Measurements from ENCODE around the gene SHC2. TPM values are rescaled to one million over a fixed set of nuclear protein-coding genes. Genes with fewer than 3 reads are reported as not detected.

SHC2 gene
- total and polyA plus RNA-seq, 2 of the 8 experiments (the other 6 are each of a cell fraction or from before 2014, with no cell fraction given) = 4.4 to 7.3 TPM

- CTCF ChIA-PET (ENCODE audit: partially characterized antibody) = interaction anchor here (1.3 to 2.0 kb wide), 3 partner anchors 55 to 71 kb away, joined by 4 to 6 read pairs (median 4); no protein-coding TSS in a partner anchor
- H4K91ac ChIP-seq (replicated peaks; ENCODE audit: insufficient read length, low read length) = no peak overlapping the region
- no peak overlapping the region for H3K4me3 ChIP-seq (ENCODE audit: extremely low read depth in 1 of 4, insufficient read depth in 2 of 4, low read depth in 3 of 4, low read length in 4 of 4)
- FAIRE-seq = no peak
- H4K20me1 ChIP-seq (replicated peaks in 1 of 2; ENCODE audit: control insufficient read depth in 1 of 2, insufficient read depth in 2 of 2, low read length in 2 of 2) = no peaks in the 10 kb centered on the region
- no peaks in the 10 kb centered on the region for H3K79me1 ChIP-seq (ENCODE audit: low read depth, low read length)
- H2AFZ ChIP-seq (ENCODE audit: low read length) = no peak overlapping the region
- no peak overlapping the region for H4K8ac ChIP-seq (ENCODE audit: extremely low read depth, insufficient read depth, low read length)
- no peak overlapping the region for H2BK120ac ChIP-seq (replicated peaks; ENCODE audit: low read depth, low read length)
- DNase-seq (ENCODE audit: low read depth in 1 of 2, low spot score in 2 of 2) = no peak
- no peak overlapping the region for H3K14ac ChIP-seq (ENCODE audit: insufficient read length)
- no peak overlapping the region for H4K5ac ChIP-seq (ENCODE audit: insufficient read length, low read depth, low read length)
- WGBS, 2 experiments (ENCODE audit: extremely low coverage in 1 of 2, insufficient coverage in 1 of 2, insufficient read length in 1 of 2, insufficient replicate concordance in 2 of 2, low coverage in 1 of 2, low lambda C conversion rate in 2 of 2, missing lambda C conversion rate in 1 of 2) = 94% methylated on average over 39 of the region's 39 CpGs; no CpG with 5 or more reads in 1 of the 2 experiments
- no peak overlapping the region for H3K4me2 ChIP-seq (ENCODE audit: insufficient read depth in 1 of 2, low read depth in 2 of 2, low read length in 2 of 2)
- no peak overlapping the region for H2BK12ac ChIP-seq (ENCODE audit: low read depth, low read length)
- no peak overlapping the region for H3K9ac ChIP-seq (replicated peaks in 1 of 4; ENCODE audit: extremely low read depth in 1 of 4, low read depth in 3 of 4, low read length in 3 of 4)
- POLR2A ChIA-PET (ENCODE audit: partially characterized antibody) = interaction anchor here (0.7 to 1.2 kb wide), 2 partner anchors 10 to 118 kb away, joined by 4 read pairs; partner anchors contain the start of gene BSG
- no peak overlapping the region for H3K56ac ChIP-seq (replicated peaks; ENCODE audit: insufficient read length, low read depth, low read length)
- peaks cover 0 to 12% (median 7%) of the 10 kb centered on the region in 4 experiments; a peak in 6 of 7 replicates for H3K27me3 ChIP-seq (replicated peaks in 1 of 4; ENCODE audit: control insufficient read depth in 3 of 4, extremely low read depth in 1 of 4, insufficient read depth in 3 of 4, low read length in 3 of 4)
- no peak overlapping the region for H3K4ac ChIP-seq (replicated peaks; ENCODE audit: insufficient read length, low read depth, low read length)
- no peak overlapping the region for H2BK20ac ChIP-seq (ENCODE audit: low read length)
- no peak overlapping the region for H3K18ac ChIP-seq (ENCODE audit: extremely low read depth, low read length)
- H3K23me2 ChIP-seq (ENCODE audit: low read depth, low read length) = no peaks in the 10 kb centered on the region; the same call in 1 of the 2 replicates
- no peaks in the 10 kb centered on the region for H3K36me3 ChIP-seq (ENCODE audit: control insufficient read depth in 2 of 4, insufficient read depth in 4 of 4, low read length in 3 of 4)
- peaks cover 12 to 15% of the 10 kb centered on the region in 2 experiments; a peak in 3 of 4 replicates for H3K9me3 ChIP-seq (ENCODE audit: insufficient read depth in 2 of 2, low read depth in 1 of 2, low read length in 1 of 2)
- H3K27ac ChIP-seq (ENCODE audit: low read depth, low read length) = no peak overlapping the region
- peaks cover 0 to 4% (median under 1%) of the 10 kb centered on the region in 4 experiments; a peak in 3 of 7 replicates for H3K4me1 ChIP-seq (replicated peaks in 1 of 4; ENCODE audit: control insufficient read depth in 3 of 4, insufficient read depth in 4 of 4, low read length in 3 of 4)
- H2AK5ac ChIP-seq (ENCODE audit: low read depth, low read length) = no peak overlapping the region
- H2BK15ac ChIP-seq (ENCODE audit: low read length) = no peak overlapping the region
- H3K79me2 ChIP-seq (ENCODE audit: control insufficient read depth in 1 of 2, insufficient read depth in 2 of 2, low read length in 2 of 2) = no peaks in the 10 kb centered on the region
- H2BK5ac ChIP-seq (ENCODE audit: low read depth, low read length) = no peak overlapping the region
- no peak overlapping the region for H3K23ac ChIP-seq (ENCODE audit: insufficient read length)
- TF ChIP-seq TAF1 (IDR thresholded peaks at IDR 0.05; ENCODE audit: low read depth, low read length) (no peak), CBX5 (IDR thresholded peaks at IDR 0.05; ENCODE audit: low read depth, low read length) (no peak), NANOG (IDR thresholded peaks at IDR 0.05; ENCODE audit: insufficient read depth, low read depth, low read length, poor library complexity, severe bottlenecking) (no peak), KDM5A (IDR thresholded peaks at IDR 0.05; ENCODE audit: low read length) (no peak), CTCF (IDR thresholded peaks at IDR 0.05; ENCODE audit: control extremely low read depth in 1 of 3, insufficient read depth in 1 of 3, low read depth in 1 of 3, low read length in 3 of 3) (no peak), KDM1A (IDR thresholded peaks at IDR 0.05; ENCODE audit: borderline replicate concordance, low read length) (no peak)
These were observed 5.7 kb downstream of the SHC2 start for GRCh38 chr19:455031-455705.

Measured in H1 (cell line).